Measurements from ENCODE around the gene SNAPC4.
"Not testable (repeated sequence)": the region's sequence is repeated elsewhere in the genome, so short reads cannot be mapped to it uniquely, and the experiment has no call there.

Gene SNAPC4

GRCh38 chr9:136355616-136356557, 44.1 kb downstream of the SNAPC4 start:
- DNase-seq: no peak

- DNase-seq: no peak
Measured at GRCh38 chr9:136354592-136355085, 45.3 kb downstream of the SNAPC4 start.

GRCh38 chr9:136353757-136354488, 46.0 kb downstream of the SNAPC4 start:
- no peak for DNase-seq

GRCh38 chr9:136353088-136353487, 46.9 kb downstream of the SNAPC4 start:
- no peak for DNase-seq

DNA sequence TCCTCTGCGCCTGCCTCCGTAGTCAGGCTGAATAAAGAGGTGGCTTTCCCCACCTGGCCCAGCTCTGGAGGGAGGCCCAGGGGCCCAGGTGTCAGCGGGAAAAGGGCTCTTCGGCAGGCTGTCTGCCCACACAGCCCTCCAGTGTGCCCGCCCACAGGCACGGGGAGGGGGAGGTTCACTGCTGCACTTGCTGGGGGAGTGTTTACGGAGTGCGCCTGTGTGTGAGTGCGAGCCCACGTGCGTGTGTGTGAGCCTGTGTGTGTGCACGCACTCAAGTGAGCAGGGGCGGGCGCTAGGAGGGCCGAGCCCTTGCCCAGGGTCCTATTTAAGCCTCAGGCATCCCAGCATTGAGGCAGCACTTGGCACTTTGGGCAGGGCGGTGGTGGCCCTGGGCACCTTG, 47.3 kb downstream of the SNAPC4 start:
- DNase-seq: no peak

DNA sequence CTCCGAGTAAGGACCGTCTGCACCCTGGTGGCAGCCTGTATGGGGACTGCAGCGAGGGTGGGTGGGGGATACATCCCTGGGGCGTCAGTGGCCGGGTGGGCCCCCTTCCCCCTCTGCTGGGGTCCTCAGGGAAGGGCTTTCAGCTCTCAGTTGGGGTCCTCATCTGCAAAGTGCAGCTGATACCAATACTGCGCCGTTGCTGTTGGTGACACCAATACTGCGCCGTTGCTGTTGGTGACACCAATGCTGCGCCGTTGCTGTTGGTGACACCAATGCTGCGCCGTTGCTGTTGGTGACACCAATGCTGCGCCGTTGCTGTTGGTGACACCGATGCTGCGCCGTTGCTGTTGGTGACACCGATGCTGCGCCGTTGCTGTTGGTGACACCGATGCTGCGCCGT, 48.1 kb downstream of the SNAPC4 start:
- DNase-seq: not testable (repeated sequence)

GRCh38 chr9:136351252-136351800, 48.6 kb downstream of the SNAPC4 start:
- no peak for DNase-seq

Measured in effector CD4-positive, alpha-beta T cell (primary cell).